GM18861 (cell line): Measurements from ENCODE around the gene BLCAP.

Experiments used
- ATAC-seq: cut with Tn5 transposase; IDR thresholded peaks from one replicate; pipeline ENCODE4 v1.9.1; 2021; ENCODE audit not compliant: unreplicated experiment

Gene BLCAP

DNA sequence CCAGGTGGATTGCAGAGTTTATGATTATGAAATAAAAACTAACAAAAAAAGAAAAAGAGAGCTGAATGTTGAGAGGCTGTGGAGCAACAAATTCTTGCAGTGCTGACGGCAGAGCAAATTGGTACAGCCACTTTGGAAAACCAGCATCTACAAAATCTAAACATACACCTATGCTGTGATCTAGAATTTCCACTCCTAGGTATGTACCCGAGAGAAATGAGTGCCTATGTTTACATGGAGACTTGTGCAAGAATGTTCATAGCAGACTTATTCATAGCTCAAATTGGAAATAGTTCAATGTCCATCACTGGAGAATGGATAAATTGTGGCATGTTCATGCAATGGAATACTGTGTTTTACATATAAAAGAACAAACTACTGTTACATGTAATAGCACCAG lies 3.0 kb upstream of the BLCAP start:
- no peak for ATAC-seq

DNA sequence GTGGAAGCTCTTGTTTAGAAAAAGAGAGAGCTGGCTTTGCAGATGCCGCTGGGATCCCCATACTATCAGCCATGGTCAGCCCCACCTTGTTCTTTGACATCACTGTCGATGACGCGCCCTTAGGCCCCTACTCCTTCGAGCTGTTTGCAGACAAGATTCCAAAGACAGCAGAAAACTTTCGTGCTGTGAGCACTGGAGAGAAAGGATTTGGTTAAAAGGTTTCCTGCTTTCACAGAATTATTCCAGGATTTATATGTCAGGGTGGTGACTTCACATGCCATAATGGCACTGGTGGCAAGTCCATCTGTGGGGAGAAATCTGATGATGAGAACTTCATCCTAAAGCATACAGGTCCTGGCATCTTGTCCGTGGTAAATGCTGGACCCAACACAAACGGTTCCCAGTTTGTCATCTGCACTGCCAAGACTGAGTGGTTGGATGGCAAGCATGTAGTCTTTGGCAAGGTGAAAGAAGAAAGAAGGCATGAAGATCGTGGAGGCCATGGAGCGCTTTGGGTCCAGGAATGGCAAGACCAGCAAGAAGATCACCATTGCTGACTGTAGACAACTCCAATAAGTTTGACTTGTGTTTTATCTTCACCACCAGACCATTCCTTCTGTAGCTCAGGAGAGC lies 2.4 kb upstream of the BLCAP start:
- no peak for ATAC-seq

GRCh38 chr20:37529214-37529967 lies 1.7 kb upstream of the BLCAP start:
- no peak for ATAC-seq

DNA sequence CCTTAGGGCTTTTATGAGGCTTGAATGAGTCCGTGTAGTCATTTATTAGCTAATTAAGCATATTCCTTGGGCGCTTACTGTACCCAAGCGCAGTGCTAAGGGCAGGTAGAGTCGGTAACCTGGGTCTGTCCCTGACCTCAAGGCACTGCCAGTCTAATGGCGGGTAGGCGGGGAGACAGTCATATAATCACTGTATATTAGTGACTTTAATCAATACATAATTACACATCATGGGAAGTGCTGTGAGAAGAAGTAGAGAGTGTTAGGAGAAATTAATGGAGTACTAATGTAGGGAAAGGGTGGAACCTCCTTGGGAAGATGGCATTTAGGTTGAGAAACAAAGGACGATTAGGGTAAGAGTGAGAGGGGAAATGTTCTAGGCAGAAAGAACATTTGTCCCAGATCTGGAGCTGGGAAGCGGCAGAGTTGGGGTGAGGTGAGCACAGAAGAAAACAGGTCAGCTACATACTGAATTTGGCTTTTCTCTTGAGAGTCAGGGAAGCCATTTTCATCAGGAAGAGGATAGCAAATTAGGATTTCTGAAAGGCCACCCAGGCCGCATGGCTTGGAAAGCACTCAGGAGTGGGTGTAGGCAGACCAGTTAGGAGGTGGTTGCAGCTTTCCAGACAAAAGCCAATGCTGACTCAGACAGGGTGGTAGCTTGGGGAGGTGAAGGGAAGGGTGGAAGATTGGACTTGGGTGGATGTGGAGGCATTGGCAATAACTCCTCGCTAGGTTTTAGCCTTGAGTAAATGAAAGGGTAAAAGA lies 954 bp upstream of the BLCAP start:
- peak; percentile 4 for ATAC-seq

- no peak for ATAC-seq
Observed at GRCh38 chr20:37526839-37527637, 638 bp downstream of the BLCAP start.

GRCh38 chr20:37526238-37526838 lies 1.3 kb downstream of the BLCAP start:
- no peak for ATAC-seq

- ATAC-seq: no peak
Observed at GRCh38 chr20:37525810-37526209, 1.9 kb downstream of the BLCAP start.

DNA sequence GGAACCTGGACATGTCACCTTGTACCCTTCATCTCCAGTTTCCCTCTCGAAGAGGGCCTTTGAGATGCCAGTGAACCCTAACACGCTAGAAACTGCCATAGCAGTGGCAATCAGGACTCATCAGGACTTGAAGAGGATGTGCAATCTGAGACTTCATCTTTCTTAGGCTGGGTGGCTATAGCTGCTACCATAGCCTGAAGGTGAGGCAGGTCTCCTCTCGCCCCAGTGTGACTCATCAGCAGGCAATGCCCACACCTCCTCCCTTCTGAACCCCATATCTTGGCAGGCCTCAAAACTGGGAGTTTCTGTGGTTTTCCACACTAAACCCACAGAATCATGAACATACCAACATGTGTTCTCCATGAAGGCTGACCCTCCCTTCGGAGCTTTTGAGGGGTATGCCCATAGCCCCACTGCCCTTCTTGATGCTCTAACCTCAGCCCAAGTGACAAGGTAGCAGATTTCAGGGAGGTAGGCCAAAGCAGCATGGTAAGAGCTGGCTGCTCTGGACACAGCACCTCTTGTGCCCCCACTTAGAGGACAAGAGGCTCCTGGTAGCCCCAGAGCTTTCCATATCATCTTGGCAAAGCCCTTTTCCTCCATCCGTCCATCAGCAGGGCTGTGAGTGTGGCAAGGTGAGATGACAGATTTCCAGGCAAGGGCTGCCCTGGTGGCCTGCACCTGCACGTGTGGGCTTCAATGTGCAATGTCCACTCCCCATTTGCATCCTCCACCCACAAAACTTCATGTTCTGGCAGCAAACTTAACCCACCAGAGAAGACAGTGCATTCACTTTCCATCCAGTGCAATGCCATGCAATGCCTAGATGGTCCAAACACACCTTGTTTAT lies 2.6 kb downstream of the BLCAP start:
- ATAC-seq: no peak

DNA sequence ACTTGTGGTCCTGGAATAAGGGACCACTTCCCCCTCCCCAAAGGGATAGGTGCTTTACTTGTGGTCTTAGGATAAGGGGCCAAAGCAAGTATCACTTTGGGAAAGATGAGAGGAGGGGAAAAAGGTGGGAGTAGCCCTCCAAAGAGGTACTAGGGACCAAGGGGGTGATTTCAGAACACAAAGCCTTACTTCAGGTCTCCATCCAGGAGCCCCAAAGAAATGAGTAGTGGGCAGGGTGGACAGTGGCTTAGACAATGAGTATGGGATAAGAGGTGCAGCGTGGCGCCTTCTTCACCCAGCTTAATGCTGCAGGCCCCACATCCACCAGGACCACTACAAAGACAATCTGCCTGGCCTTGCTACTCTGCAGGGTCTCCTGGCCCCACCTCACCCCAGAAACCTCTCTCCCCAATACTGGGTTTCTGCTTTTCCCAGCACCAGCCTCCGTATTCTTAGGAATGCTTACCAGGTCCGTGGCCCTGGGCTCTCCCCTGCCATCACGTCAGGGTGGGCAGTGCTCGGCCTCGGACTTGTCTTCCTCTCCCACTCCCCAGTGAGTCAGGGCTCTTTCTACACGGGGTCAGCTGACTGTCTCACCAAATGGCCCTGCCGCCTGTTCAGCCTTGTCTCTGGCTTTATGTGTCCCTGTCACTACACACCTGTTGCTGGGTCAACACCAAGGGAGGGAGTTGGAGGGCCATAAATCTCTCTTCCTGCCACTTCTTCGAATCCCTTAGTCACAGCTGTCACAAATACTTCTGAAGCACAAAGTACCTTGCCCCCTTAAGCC lies 3.6 kb downstream of the BLCAP start:
- no peak for ATAC-seq

DNA sequence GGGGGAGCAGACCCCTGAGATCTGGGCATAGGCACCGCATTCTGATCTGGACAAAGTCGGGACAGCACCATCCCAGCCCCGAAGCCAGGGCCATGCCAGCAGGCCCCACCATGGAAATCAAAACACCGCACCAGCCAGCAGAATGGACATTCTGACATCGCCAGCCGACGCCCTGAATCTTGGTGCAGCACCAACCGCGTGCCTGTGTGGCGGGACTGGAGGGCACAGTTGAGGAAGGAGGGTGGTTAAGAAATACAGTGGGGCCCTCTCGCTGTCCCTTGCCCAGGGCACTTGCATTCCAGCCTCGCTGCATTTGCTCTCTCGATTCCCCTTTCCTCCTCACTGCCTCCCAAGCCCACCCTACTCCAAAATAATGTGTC lies 4.7 kb downstream of the BLCAP start:
- ATAC-seq: no peak

- no peak for ATAC-seq
Observed at GRCh38 chr20:37522260-37523011, 5.2 kb downstream of the BLCAP start.

DNA sequence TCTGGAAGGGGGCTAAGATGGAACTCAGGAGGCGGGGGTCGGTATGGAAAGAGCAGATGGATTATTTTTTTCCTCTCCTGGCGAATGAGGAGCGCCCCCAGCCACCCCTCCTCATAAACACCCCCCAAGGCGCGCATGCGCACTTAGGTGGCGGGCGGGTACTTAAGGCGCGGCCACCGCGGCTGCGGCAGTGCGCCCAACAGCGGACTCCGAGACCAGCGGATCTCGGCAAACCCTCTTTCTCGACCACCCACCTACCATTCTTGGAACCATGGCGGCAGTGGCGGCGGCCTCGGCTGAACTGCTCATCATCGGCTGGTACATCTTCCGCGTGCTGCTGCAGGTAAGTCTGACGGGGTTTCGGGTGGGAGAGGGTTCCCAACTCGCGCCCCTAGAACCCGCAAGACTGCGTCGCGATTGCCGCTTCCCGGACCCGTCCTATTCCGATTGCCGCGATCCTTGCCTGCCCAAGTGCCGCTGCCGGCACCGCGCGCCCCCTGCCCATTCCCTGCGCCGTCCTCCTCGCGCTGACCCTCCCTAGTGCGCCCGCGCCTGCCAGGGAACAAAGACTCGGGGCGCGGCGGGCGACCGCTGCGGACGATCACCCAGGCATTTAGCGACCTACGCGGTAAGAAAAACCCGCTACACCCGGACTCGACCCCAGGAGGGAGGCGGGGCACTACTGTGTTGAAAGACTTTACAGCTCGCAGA lies 6.5 kb downstream of the BLCAP start, which contains the start of gene NNAT:
TSS of gene NNAT (plus strand) at position 190 of the 711 bp plus-strand sequence. CDS start at position 272, 82 bp downstream.
- no peak for ATAC-seq

DNA sequence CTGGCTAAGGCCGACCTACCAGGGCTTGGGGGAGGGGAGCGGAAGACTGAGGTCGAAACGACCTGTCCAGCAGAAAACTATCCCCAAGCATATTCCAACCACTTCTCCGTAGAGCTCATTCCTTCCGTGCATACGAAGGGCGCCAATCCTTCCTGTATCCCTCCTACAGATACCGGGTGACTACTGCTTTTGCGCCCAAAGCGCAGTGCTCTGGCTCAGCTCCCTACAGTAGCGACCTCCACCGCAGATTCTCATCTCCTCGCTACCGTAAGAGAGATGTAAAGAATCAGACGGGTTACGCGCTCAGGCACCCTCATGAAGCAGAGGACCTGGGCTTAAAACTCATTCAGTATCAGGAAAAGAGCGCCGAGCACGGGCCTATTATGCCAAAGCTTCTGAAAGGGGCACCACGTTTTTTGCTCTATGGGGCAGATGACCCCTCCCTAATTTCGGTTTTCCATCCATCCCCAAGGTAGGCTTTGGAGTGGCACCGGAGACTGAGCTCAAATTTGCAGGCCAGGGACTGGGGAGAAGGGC lies 7.2 kb downstream of the BLCAP start:
- no peak for ATAC-seq

- ATAC-seq: no peak
Observed at GRCh38 chr20:37519508-37520418, 7.9 kb downstream of the BLCAP start.

- ATAC-seq: no peak
Observed at GRCh38 chr20:37518606-37519507, 8.8 kb downstream of the BLCAP start.
